ENCODE data around the gene RNF149.
A peak's percentile ranks its signal among the peaks of the same experiment; 100 is the strongest.
"Not testable (repeated sequence)": the region's sequence is repeated elsewhere in the genome, so short reads cannot be mapped to it uniquely, and the experiment has no call there.

RNF149 gene

DNA sequence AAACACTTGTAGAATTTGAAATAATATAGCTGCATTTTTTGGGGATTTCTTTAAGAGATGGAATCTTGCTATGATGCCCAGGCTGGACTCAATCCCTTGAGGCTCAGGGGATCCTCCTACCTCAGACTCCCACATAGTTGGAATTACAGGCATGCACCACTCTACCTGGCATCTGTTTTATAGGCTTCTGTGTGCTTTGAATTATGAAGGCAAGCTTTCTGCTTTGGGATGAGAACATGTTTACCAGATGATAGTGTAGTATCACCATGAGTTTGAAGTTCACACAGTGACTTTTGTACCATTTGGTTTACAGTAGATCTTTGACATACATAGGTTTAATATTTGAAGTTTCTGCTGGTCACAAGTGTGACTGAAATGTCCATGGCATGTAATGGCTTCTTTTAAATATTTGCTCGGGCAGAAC lies 45.1 kb downstream of the RNF149 start:
- no peak for DNase-seq (ENCODE audit: insufficient read length, low spot score)
- no peak for FAIRE-seq

DNA sequence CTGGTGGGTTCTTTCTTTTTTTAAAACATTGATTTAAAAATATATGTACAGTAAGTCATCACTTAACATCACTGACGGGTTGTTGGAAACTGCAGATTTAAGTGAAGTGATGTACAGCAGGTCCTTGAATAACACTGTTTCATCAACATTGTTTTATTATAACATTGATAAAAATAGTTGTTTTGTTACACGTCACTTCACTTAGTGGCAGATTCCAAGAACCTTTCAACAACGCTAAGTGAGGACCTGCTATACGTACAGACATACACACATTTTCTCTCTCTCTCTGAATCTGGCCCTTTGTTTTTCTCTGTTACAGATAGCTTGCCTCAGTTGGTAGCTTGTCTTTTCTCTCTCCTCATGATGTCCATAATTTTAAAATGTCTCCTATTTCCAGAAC lies 46.4 kb downstream of the RNF149 start:
- no peak for FAIRE-seq

GRCh38 chr2:101258804-101259203 lies 49.7 kb downstream of the RNF149 start:
- FAIRE-seq (no peak), DNase-seq (ENCODE audit: insufficient read length, low spot score) (no peak)

More for the DNA sequence above, 46.4 kb downstream of the RNF149 start:
- DNase-seq (ENCODE audit: insufficient read length, low spot score), result no peak

GRCh38 chr2:101256316-101256715 lies 52.2 kb downstream of the RNF149 start:
- FAIRE-seq, result no peak
- DNase-seq (ENCODE audit: insufficient read length, low spot score), result no peak

- FAIRE-seq (no peak), DNase-seq (ENCODE audit: insufficient read length, low spot score) (no peak)
Observed at GRCh38 chr2:101255501-101255900, 53.0 kb downstream of the RNF149 start.

- DNase-seq (ENCODE audit: insufficient read length, low spot score) (no peak), FAIRE-seq (no peak)
Observed at GRCh38 chr2:101253703-101254450, 54.6 kb downstream of the RNF149 start.

- DNase-seq (ENCODE audit: insufficient read length, low spot score), result peak; percentile 41
- no peak for FAIRE-seq
Observed at GRCh38 chr2:101253013-101253702, 55.3 kb downstream of the RNF149 start.

DNA sequence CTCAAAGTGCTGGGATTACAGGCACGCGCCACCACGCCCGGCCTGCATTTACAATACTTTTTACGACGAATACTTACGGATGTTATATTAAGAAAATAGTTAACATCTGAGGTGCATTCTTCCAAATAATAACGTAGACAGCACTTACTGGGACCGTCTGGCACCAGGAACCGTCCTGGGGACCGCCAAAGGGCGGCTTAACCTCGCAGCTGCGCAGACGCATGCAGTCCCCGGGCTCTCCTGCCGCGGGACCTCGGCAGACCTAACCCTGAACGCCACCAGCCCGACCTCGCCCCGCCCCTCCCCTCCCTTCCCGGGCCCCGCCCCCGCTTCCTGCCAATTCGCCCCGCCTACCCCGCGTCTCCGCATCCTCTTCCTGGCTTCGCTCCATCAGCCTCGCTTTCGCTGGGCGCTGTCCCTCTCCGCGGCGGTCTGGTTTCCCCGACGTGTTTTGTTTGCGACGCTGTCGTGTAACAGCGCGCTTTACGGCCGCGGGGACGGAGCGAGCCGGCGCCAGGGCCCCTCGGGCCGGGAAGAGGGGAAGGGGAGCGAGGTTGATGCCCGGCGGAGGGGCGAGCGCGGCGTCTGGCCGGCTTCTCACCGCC lies 56.0 kb downstream of the RNF149 start, which contains the start of gene CNOT11:
Gene CNOT11 (plus strand): TSS at position 479 of the 605 bp plus-strand sequence. CDS start 79 bp downstream, at position 558.
- DNase-seq (ENCODE audit: insufficient read length, low spot score) (peak; percentile 80), FAIRE-seq (peak; percentile 91)

DNA sequence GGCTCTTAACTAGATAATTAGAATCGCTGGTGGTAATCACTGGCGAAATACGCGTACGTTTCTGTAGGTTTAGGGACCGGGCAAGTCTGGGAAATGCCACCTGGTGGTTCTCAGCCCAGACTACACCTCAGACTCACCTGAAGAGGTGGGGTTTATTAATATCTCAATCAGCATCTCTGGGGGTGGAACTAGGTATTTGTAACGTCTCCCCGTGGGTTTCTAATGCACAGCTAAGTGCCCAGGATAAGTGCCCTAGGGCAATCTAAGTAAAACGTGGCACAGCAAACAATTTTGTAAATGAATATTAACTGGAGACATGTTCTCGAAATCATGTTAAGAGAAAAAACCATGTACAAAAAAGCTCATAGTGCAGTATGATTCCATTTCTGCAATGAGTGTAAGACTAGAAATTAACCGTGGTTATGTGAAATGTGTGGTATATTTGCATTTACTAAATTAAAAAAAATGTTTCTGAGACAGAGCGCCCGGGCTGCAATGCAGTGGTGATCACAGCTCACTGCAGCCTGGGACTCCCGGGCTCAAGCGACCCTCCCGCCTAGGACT lies 56.6 kb downstream of the RNF149 start:
- FAIRE-seq, result no peak
- no peak for DNase-seq (ENCODE audit: insufficient read length, low spot score)

GRCh38 chr2:101251246-101251781 lies 57.2 kb downstream of the RNF149 start:
- DNase-seq (ENCODE audit: insufficient read length, low spot score); FAIRE-seq: not testable (repeated sequence)

GRCh38 chr2:101249826-101250225 lies 58.7 kb downstream of the RNF149 start:
- FAIRE-seq, result no peak
- no peak for DNase-seq (ENCODE audit: insufficient read length, low spot score)

DNA sequence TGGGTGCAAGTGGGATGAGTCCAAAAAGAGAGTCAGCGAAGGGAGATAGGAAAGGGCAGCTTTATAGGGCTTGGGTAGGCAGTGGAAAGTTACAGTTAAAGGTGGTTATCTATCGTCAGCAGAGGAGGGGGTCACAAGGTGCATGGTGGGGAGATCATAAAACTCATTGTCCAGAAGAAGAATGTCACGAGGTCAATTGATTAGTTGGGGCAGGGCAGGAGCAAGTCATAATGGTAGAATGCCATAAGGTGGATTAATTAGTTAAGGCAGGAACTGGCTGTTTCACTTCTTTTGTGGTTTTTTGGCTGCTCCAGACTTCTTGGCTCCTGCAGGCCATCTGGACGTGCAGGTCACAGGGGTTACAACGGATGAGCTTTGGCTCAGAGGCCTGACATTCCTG lies 59.7 kb downstream of the RNF149 start:
- not testable (repeated sequence) for DNase-seq (ENCODE audit: insufficient read length, low spot score); FAIRE-seq

GRCh38 chr2:101245468-101245867 lies 63.0 kb downstream of the RNF149 start:
- FAIRE-seq; DNase-seq (ENCODE audit: insufficient read length, low spot score): not testable (repeated sequence)

DNA sequence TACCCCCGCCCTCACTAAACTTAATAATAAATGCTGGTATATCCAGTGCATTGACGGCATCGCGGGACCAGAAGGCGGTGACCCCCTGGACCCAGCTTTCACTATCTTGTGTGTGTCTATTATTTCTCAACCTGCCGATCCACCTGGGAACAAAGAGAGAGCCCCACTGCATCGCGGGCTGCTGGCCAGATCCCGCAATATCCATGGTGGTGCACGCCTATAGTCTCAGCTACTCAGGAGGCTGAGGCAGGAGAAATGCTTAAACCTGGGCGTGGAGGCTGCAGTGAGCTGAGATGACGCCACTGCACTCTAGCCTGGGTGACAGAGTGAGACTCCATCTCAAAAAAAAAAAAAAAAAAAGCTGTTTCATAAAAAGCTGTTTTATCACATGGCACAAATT lies 63.6 kb downstream of the RNF149 start:
- FAIRE-seq; DNase-seq (ENCODE audit: insufficient read length, low spot score): not testable (repeated sequence)

GRCh38 chr2:101244373-101244772 lies 64.1 kb downstream of the RNF149 start:
- not testable (repeated sequence) for DNase-seq (ENCODE audit: insufficient read length, low spot score); FAIRE-seq

- no peak for DNase-seq (ENCODE audit: insufficient read length, low spot score)
- no peak for FAIRE-seq
Observed at GRCh38 chr2:101241158-101241557, 67.3 kb downstream of the RNF149 start.

DNA sequence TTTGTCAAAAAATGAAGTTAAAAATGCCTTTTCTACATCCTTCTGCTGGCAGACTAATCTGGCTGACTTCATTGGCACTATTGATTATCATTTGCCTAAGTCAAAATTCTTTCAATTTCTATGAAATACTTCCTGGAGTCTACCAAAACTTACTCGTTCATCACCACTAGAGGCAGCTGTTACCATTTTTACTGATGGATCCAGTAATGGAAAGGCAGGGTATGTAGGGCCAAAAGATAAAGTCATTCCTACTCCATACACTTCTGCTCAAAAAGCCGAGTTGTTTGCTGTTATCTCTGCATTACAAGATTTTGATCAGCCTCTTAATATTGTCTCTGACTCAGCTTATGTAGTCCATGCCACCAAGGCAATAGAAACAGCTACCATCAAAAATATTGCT lies 67.8 kb downstream of the RNF149 start:
- FAIRE-seq; DNase-seq (ENCODE audit: insufficient read length, low spot score): not testable (repeated sequence)

GRCh38 chr2:101239760-101240118 lies 68.8 kb downstream of the RNF149 start:
- not testable (repeated sequence) for FAIRE-seq

DNA sequence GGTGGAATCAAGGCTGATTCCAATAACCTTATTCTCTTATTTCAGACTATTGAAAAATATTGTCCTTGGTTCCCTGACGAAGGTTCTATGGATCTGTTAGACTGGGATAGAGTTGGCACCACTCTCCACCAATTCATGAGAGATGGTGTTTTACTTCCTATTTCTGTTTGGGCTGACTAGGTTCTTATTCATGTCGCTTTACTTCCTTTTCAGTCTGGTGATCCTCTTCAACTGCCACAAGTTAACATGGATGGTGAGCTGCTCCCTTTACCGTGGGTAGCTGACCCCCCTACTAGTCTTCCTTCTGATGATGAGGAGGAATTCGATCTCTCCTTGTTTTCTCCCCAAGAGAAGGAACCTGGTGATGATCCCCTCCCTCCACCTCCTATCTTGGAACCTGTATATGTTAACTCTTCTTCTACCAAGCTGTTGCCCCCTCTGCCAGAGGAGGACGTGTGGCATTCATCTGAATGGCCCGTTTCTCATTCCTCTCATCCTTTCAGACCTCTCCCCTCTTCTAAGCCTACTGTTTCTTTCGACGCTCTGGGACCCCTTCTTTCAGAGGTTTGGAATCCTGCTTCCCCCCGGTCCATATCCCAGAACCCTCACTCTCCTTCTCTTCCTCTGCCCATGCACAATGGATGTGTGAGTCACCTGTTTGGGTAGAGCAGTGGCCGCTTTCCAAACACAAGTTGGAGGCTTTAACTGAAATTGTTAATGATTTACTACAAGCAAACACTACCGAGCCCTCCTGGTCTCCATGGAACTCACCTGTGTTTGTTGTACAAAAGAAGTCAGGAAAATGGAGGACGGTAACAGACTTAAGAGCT lies 69.4 kb downstream of the RNF149 start:
- FAIRE-seq, result no peak

More at GRCh38 chr2:101239760-101240118, 68.8 kb downstream of the RNF149 start:
- DNase-seq (ENCODE audit: insufficient read length, low spot score), result not testable (repeated sequence)

DNA sequence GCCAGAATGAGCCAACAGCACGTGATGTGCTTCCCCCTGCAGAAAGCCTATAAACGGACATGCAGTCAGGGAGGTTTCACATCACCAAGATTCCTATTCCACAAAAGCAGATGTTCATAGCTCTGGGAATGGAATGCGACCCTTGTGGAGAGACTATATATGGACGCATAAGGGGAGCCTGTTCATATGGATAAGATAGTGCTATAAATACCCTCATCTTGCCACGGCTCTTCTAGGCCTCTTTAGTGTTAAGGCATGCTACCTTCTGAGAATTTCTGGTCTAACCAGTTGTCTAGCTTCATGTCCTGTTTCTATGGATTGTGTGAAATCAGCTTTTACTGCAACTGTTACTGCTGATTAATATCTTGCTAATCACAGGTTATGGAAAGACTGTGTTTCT lies 70.6 kb downstream of the RNF149 start:
- not testable (repeated sequence) for DNase-seq (ENCODE audit: insufficient read length, low spot score); FAIRE-seq

More for the DNA sequence above, 69.4 kb downstream of the RNF149 start:
- DNase-seq (ENCODE audit: insufficient read length, low spot score), result no peak

Data from GM19239 (cell line).